ENCODE data around the gene ANO7. TPM values are rescaled to one million over a fixed set of nuclear protein-coding genes. Genes with fewer than 3 reads are reported as not detected.

ANO7 gene
- total RNA-seq, 1 experiment from 2014 or later: 0.19 TPM

GRCh38 chr2:241241669-241242068, 53.2 kb downstream of the ANO7 start:
- DNase-seq: no peak
- peaks cover 12% of the 10 kb centered on the region for H3K79me2 ChIP-seq (ENCODE audit: low read length)
- no peak overlapping the region for H2AFZ ChIP-seq (ENCODE audit: low read length)
- H3K4me2 ChIP-seq (ENCODE audit: low read depth, low read length, poor library complexity, severe bottlenecking): no peak overlapping the region
- H3K4me1 ChIP-seq (ENCODE audit: low read length): no peaks in the 10 kb centered on the region
- H3K4me3 ChIP-seq (ENCODE audit: low read length): no peak overlapping the region
- no peaks in the 10 kb centered on the region for H3K9me2 ChIP-seq (replicated peaks; ENCODE audit: insufficient read depth, low read length)
- H3K27me3 ChIP-seq (ENCODE audit: low read length): no peaks in the 10 kb centered on the region
- H4K20me1 ChIP-seq (ENCODE audit: insufficient read depth, low read depth, low read length): peaks cover 7% of the 10 kb centered on the region; the same call in 1 of the 2 replicates
- no peak overlapping the region for H3K9ac ChIP-seq (ENCODE audit: low read length)
- peaks cover 41% of the 10 kb centered on the region for H3K36me3 ChIP-seq (ENCODE audit: insufficient read depth, low read length)
- no peak overlapping the region for H3K27ac ChIP-seq (ENCODE audit: low read length)
- no peaks in the 10 kb centered on the region for H3K9me3 ChIP-seq (ENCODE audit: low read length)

- DNase-seq: no peak
- Histone ChIP-seq H3K9ac (ENCODE audit: low read length) (no peak overlapping the region), H3K9me2 (replicated peaks; ENCODE audit: insufficient read depth, low read length) (no peaks in the 10 kb centered on the region), H3K9me3 (ENCODE audit: low read length) (no peaks in the 10 kb centered on the region), H3K4me2 (ENCODE audit: low read depth, low read length, poor library complexity, severe bottlenecking) (no peak overlapping the region), H3K36me3 (ENCODE audit: insufficient read depth, low read length) (peaks cover 40% of the 10 kb centered on the region), H3K27ac (ENCODE audit: low read length) (no peak overlapping the region), H3K27me3 (ENCODE audit: low read length) (no peaks in the 10 kb centered on the region), H3K4me1 (ENCODE audit: low read length) (no peaks in the 10 kb centered on the region), H3K79me2 (ENCODE audit: low read length) (peaks cover 12% of the 10 kb centered on the region), H3K4me3 (ENCODE audit: low read length) (no peak overlapping the region), H2AFZ (ENCODE audit: low read length) (no peak overlapping the region), H4K20me1 (ENCODE audit: insufficient read depth, low read depth, low read length) (peaks cover 7% of the 10 kb centered on the region; the same call in 1 of the 2 replicates)
Measured at GRCh38 chr2:241242306-241242705, 53.8 kb downstream of the ANO7 start.

- Histone ChIP-seq H3K79me2 (ENCODE audit: low read length) (peaks cover 12% of the 10 kb centered on the region), H4K20me1 (ENCODE audit: insufficient read depth, low read depth, low read length) (peaks cover 7% of the 10 kb centered on the region; the same call in 1 of the 2 replicates), H2AFZ (ENCODE audit: low read length) (no peak overlapping the region), H3K4me3 (ENCODE audit: low read length) (no peak overlapping the region), H3K9me2 (replicated peaks; ENCODE audit: insufficient read depth, low read length) (no peaks in the 10 kb centered on the region), H3K9ac (ENCODE audit: low read length) (no peak overlapping the region), H3K4me2 (ENCODE audit: low read depth, low read length, poor library complexity, severe bottlenecking) (no peak overlapping the region), H3K27me3 (ENCODE audit: low read length) (no peaks in the 10 kb centered on the region), H3K4me1 (ENCODE audit: low read length) (no peaks in the 10 kb centered on the region), H3K36me3 (ENCODE audit: insufficient read depth, low read length) (peaks cover 37% of the 10 kb centered on the region), H3K27ac (ENCODE audit: low read length) (no peak overlapping the region), H3K9me3 (ENCODE audit: low read length) (no peaks in the 10 kb centered on the region)
- no peak for DNase-seq
Measured at GRCh38 chr2:241244368-241244767, 55.9 kb downstream of the ANO7 start.

- Histone ChIP-seq H2AFZ (ENCODE audit: low read length) (no peak overlapping the region), H4K20me1 (ENCODE audit: insufficient read depth, low read depth, low read length) (no peaks in the 10 kb centered on the region; the same call in 1 of the 2 replicates)
Measured at GRCh38 chr2:241248289-241248688, 59.8 kb downstream of the ANO7 start.

GRCh38 chr2:241248897-241249296, 60.4 kb downstream of the ANO7 start:
- H3K79me2 ChIP-seq (ENCODE audit: low read length): peaks cover 7% of the 10 kb centered on the region
- no peak overlapping the region for H3K9ac ChIP-seq (ENCODE audit: low read length)
- no peaks in the 10 kb centered on the region for H3K4me1 ChIP-seq (ENCODE audit: low read length)
- H2AFZ ChIP-seq (ENCODE audit: low read length): no peak overlapping the region
- no peaks in the 10 kb centered on the region for H3K9me2 ChIP-seq (replicated peaks; ENCODE audit: insufficient read depth, low read length)
- no peak overlapping the region for H3K4me2 ChIP-seq (ENCODE audit: low read depth, low read length, poor library complexity, severe bottlenecking)
- H3K27ac ChIP-seq (ENCODE audit: low read length): no peak overlapping the region
- H4K20me1 ChIP-seq (ENCODE audit: insufficient read depth, low read depth, low read length): no peaks in the 10 kb centered on the region; the same call in 1 of the 2 replicates
- peaks cover 46% of the 10 kb centered on the region for H3K36me3 ChIP-seq (ENCODE audit: insufficient read depth, low read length)
- H3K4me3 ChIP-seq (ENCODE audit: low read length): no peak overlapping the region
- no peaks in the 10 kb centered on the region for H3K9me3 ChIP-seq (ENCODE audit: low read length)
- DNase-seq: no peak
- no peaks in the 10 kb centered on the region for H3K27me3 ChIP-seq (ENCODE audit: low read length)

More at GRCh38 chr2:241248289-241248688, 59.8 kb downstream of the ANO7 start:
- H3K4me1 ChIP-seq (ENCODE audit: low read length): no peaks in the 10 kb centered on the region
- H3K9ac ChIP-seq (ENCODE audit: low read length): no peak overlapping the region
- H3K27me3 ChIP-seq (ENCODE audit: low read length): no peaks in the 10 kb centered on the region
- H3K4me3 ChIP-seq (ENCODE audit: low read length): no peak overlapping the region
- no peaks in the 10 kb centered on the region for H3K9me2 ChIP-seq (replicated peaks; ENCODE audit: insufficient read depth, low read length)
- DNase-seq: no peak
- peaks cover 7% of the 10 kb centered on the region for H3K79me2 ChIP-seq (ENCODE audit: low read length)
- H3K9me3 ChIP-seq (ENCODE audit: low read length): no peaks in the 10 kb centered on the region
- peaks cover 39% of the 10 kb centered on the region for H3K36me3 ChIP-seq (ENCODE audit: insufficient read depth, low read length)
- no peak overlapping the region for H3K27ac ChIP-seq (ENCODE audit: low read length)
- no peak overlapping the region for H3K4me2 ChIP-seq (ENCODE audit: low read depth, low read length, poor library complexity, severe bottlenecking)

- Histone ChIP-seq H3K4me2 (ENCODE audit: low read depth, low read length, poor library complexity, severe bottlenecking) (no peak overlapping the region), H3K9ac (ENCODE audit: low read length) (no peak overlapping the region), H3K79me2 (ENCODE audit: low read length) (0 out of 2 replicates have a peak, but pooled peaks cover 2% of the 10 kb centered on the region), H3K9me3 (ENCODE audit: low read length) (no peaks in the 10 kb centered on the region), H3K27me3 (ENCODE audit: low read length) (no peaks in the 10 kb centered on the region), H2AFZ (ENCODE audit: low read length) (no peak overlapping the region), H3K27ac (ENCODE audit: low read length) (no peak overlapping the region), H3K36me3 (ENCODE audit: insufficient read depth, low read length) (peaks cover 46% of the 10 kb centered on the region), H3K4me3 (ENCODE audit: low read length) (no peak overlapping the region), H3K9me2 (replicated peaks; ENCODE audit: insufficient read depth, low read length) (no peaks in the 10 kb centered on the region), H3K4me1 (ENCODE audit: low read length) (no peaks in the 10 kb centered on the region), H4K20me1 (ENCODE audit: insufficient read depth, low read depth, low read length) (no peaks in the 10 kb centered on the region; the same call in 1 of the 2 replicates)
- no peak for DNase-seq
Measured at GRCh38 chr2:241249654-241250053, 61.2 kb downstream of the ANO7 start.

- DNase-seq: no peak
- Histone ChIP-seq H3K79me2 (ENCODE audit: low read length) (peaks cover 7% of the 10 kb centered on the region; the same call in 1 of the 2 replicates), H3K4me2 (ENCODE audit: low read depth, low read length, poor library complexity, severe bottlenecking) (no peak overlapping the region), H3K9me2 (replicated peaks; ENCODE audit: insufficient read depth, low read length) (no peaks in the 10 kb centered on the region), H3K4me1 (ENCODE audit: low read length) (no peaks in the 10 kb centered on the region), H4K20me1 (ENCODE audit: insufficient read depth, low read depth, low read length) (no peaks in the 10 kb centered on the region; the same call in 1 of the 2 replicates), H2AFZ (ENCODE audit: low read length) (no peak overlapping the region), H3K27me3 (ENCODE audit: low read length) (no peaks in the 10 kb centered on the region), H3K27ac (ENCODE audit: low read length) (no peak overlapping the region), H3K36me3 (ENCODE audit: insufficient read depth, low read length) (peaks cover 47% of the 10 kb centered on the region), H3K4me3 (ENCODE audit: low read length) (no peak overlapping the region), H3K9me3 (ENCODE audit: low read length) (no peaks in the 10 kb centered on the region), H3K9ac (ENCODE audit: low read length) (no peak overlapping the region)
Measured at GRCh38 chr2:241252778-241253475, 64.5 kb downstream of the ANO7 start.

- H3K27me3 ChIP-seq (ENCODE audit: low read length): no peaks in the 10 kb centered on the region
- H2AFZ ChIP-seq (ENCODE audit: low read length): no peak overlapping the region
- H3K79me2 ChIP-seq (ENCODE audit: low read length): peaks cover 21% of the 10 kb centered on the region
- no peak overlapping the region for H3K4me2 ChIP-seq (ENCODE audit: low read depth, low read length, poor library complexity, severe bottlenecking)
- H3K9me3 ChIP-seq (ENCODE audit: low read length): no peaks in the 10 kb centered on the region
- H3K36me3 ChIP-seq (ENCODE audit: insufficient read depth, low read length): peaks cover 38% of the 10 kb centered on the region
- H3K27ac ChIP-seq (ENCODE audit: low read length): no peak overlapping the region
- DNase-seq: no peak
- no peaks in the 10 kb centered on the region; the same call in 1 of the 2 replicates for H4K20me1 ChIP-seq (ENCODE audit: insufficient read depth, low read depth, low read length)
- no peak overlapping the region for H3K9ac ChIP-seq (ENCODE audit: low read length)
- no peak overlapping the region for H3K4me3 ChIP-seq (ENCODE audit: low read length)
- H3K4me1 ChIP-seq (ENCODE audit: low read length): peaks cover 15% of the 10 kb centered on the region
- H3K9me2 ChIP-seq (replicated peaks; ENCODE audit: insufficient read depth, low read length): no peaks in the 10 kb centered on the region
Measured at GRCh38 chr2:241254904-241255351, 66.5 kb downstream of the ANO7 start.

Measured in Karpas-422 (cell line).